ENCODE data around the gene ZCWPW1. TPM values are rescaled to one million over a fixed set of nuclear protein-coding genes. Genes with fewer than 3 reads are reported as not detected.
"Not testable (repeated sequence)": the region's sequence is repeated elsewhere in the genome, so short reads cannot be mapped to it uniquely, and the experiment has no call there.

ZCWPW1 gene
- total and polyA plus RNA-seq, 12 donors = 3.3 to 7.5 (median 4.2) TPM

DNA sequence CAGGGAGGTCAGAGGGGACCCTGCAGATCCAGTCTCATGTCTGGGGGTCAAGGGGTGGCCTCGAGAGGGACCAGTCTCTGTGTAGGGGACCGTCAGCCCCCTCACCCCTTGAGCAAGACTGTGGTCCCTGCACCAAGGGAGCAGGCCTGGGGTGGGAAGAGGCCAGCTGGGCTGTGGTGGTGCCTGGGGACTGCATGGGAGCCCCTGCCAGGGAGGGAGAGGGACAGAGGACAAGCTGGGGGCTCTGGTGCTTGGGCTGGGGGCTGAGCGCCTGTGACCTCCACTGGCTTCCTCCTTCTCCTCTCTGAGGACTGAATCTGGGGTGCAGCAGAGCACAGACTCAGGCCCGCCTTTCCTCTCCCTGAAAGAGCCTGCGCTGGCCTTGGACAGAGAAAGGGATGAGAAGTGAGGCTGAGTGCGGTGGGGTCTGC lies 71.4 kb downstream of the ZCWPW1 start:
- no peaks in the 10 kb centered on the region for H3K9me3 ChIP-seq
- peaks cover 4 to 100% (median 61%) of the 10 kb centered on the region in 9 donors for H3K36me3 ChIP-seq
- DNase-seq = no peak
- intact Hi-C loops (cut with DNase I) = loop anchor here in 1 of 10 donors (5.0 kb wide), 1 partner anchor 50 kb away; no protein-coding TSS in a partner anchor
- peak in 2 of 8 donors; percentile 7 to 14 for ATAC-seq
- H3K27me3 ChIP-seq = no peaks in the 10 kb centered on the region
- 94 to 96% methylated on average over 6 of the region's 6 CpGs for WGBS, 2 donors
- H3K4me3 ChIP-seq = peak overlapping the region in 1 of 10 donors; percentile 32
- no peaks in the 10 kb centered on the region for H3K4me1 ChIP-seq
- H3K27ac ChIP-seq = peak overlapping the region in 2 of 10 donors; percentile 40 to 83
- TF ChIP-seq, protein P1, sequence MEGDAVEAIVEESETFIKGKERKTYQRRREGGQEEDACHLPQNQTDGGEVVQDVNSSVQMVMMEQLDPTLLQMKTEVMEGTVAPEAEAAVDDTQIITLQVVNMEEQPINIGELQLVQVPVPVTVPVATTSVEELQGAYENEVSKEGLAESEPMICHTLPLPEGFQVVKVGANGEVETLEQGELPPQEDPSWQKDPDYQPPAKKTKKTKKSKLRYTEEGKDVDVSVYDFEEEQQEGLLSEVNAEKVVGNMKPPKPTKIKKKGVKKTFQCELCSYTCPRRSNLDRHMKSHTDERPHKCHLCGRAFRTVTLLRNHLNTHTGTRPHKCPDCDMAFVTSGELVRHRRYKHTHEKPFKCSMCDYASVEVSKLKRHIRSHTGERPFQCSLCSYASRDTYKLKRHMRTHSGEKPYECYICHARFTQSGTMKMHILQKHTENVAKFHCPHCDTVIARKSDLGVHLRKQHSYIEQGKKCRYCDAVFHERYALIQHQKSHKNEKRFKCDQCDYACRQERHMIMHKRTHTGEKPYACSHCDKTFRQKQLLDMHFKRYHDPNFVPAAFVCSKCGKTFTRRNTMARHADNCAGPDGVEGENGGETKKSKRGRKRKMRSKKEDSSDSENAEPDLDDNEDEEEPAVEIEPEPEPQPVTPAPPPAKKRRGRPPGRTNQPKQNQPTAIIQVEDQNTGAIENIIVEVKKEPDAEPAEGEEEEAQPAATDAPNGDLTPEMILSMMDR (IDR thresholded peaks at IDR 0.05) = no peak

DNA sequence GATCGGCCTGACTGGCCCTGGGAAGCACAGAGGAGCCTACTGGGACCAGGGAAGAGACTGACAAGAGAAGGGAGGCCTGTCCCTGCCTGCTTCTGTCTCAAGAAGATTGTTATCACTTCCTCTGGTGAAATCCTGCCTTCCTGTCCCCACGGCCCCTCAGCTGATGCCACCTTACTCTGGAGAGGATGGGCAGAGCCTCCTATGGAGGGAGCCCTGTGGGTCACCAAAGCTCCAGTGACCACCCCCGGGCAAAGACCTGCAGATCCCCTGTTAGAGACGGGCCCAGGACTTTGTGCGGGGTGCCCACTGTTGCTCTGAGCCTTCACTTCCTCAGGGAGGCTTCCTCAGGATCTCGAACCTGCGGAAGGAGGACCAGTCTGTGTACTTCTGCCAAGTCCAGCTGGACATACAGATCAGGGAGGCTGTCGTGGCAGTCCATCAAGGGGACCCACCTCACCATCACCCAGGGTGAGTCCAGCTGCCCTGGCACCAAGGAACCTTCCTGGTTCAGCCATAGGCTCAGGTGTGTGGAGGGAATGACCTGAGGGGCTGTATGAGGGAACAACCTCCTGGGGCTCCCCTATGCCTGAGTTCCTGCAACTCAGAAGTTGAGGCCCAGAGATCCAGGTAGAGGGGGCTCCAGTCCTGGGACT lies 72.0 kb downstream of the ZCWPW1 start:
- WGBS, 2 donors = 89 to 90% methylated on average over 8 of the region's 8 CpGs
- peak overlapping the region in 1 of 10 donors; percentile 32 for H3K4me3 ChIP-seq
- H3K4me1 ChIP-seq = no peaks in the 10 kb centered on the region
- ATAC-seq (no peak), DNase-seq (no peak)
- H3K36me3 ChIP-seq = peaks cover 4 to 98% (median 55%) of the 10 kb centered on the region in 9 donors
- no peaks in the 10 kb centered on the region for H3K9me3 ChIP-seq
- TF ChIP-seq, protein P1 (IDR thresholded peaks at IDR 0.05) = no peak
- intact Hi-C loops (cut with DNase I) = loop anchor here in 1 of 10 donors (5.0 kb wide), 1 partner anchor 51 kb away; no protein-coding TSS in a partner anchor
- peak overlapping the region in 2 of 10 donors; percentile 40 to 83 for H3K27ac ChIP-seq
- no peaks in the 10 kb centered on the region for H3K27me3 ChIP-seq

DNA sequence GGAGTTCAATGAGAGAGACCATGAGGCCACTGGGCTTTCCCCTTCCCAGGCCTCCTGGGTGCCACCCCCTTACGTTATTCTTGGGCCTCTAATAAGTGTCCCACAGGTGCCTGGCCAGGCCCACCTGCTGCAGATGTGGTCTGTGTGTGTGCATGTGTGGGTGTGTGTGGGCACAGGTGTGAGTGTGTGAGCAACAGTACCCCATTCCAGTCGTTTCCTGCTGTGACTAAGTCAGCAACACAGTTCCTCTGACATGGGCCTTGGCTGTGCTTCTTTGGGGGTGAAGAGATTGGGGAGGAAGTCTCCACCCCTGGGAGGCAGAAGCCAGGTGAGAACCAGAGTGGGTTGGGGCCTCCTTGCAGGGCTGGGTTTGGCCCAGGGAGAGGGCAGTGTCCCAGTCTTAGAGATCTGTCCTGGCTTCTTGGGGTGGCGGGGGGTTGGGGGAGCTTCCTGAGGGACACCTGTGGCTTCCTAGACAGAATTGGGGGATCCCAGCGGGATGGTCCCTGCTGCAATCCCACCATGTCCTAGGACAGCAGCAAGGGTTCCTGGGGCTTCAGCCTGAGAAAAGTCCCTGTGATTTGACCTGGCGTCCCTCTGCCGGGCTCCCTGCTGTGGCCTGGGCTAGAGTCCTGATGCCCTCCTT lies 74.7 kb downstream of the ZCWPW1 start:
- 85 to 87% methylated on average over 6 of the region's 6 CpGs for WGBS, 2 donors
- H3K9me3 ChIP-seq = no peaks in the 10 kb centered on the region
- H3K4me1 ChIP-seq = no peaks in the 10 kb centered on the region
- TF ChIP-seq, protein P1 (IDR thresholded peaks at IDR 0.05) = no peak
- intact Hi-C loops (cut with DNase I) = no loop called here
- no peaks in the 10 kb centered on the region for H3K27me3 ChIP-seq
- DNase-seq (no peak), ATAC-seq (no peak)
- peaks cover 0 to 98% (median 45%) of the 10 kb centered on the region in 9 donors for H3K36me3 ChIP-seq
- H3K4me3 ChIP-seq = no peak overlapping the region
- peak overlapping the region in 1 of 10 donors; percentile 66 for H3K27ac ChIP-seq

DNA sequence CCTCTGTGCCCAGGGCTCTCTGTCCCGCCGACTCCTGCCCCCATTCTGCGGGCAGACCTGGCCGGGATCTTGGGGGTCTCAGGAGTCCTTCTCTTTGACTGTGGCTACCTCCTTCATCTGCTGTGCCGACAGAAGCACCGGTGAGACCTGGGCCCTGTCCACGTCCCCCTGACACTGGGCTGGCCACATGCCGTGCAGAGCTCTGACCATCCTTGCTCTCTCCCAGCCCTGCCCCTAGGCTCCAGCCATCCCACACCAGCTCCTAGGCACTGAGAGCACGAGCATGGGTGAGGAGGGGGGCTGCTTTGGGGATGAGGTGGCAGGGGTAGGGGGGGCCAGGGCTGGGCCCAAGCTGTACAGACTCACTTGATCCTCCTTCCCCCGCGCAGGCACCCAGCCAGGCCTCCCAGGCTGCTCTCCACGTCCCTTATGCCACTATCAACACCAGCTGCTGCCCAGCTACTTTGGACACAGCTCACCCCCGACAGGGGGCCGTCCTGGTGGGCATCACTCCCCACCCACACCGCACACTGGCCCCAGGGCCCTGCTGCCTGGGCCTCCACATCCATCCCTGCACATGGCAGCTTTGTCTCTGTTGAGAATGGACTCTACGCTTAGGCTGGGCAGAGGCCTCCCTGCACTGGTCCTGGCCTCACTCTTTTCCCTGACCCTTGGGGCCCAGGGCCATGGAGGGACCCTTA lies 75.4 kb downstream of the ZCWPW1 start:
- WGBS, 2 donors = 92 to 93% methylated on average over 16 of the region's 16 CpGs
- H3K9me3 ChIP-seq = no peaks in the 10 kb centered on the region
- H3K4me3 ChIP-seq = peak overlapping the region in 1 of 10 donors; percentile 39
- no peaks in the 10 kb centered on the region for H3K27me3 ChIP-seq
- intact Hi-C loops (cut with DNase I) = no loop called here
- H3K4me1 ChIP-seq = peaks cover 0 to 1% (median 0%) of the 10 kb centered on the region in 9 donors
- H3K36me3 ChIP-seq = peaks cover 0 to 98% (median 43%) of the 10 kb centered on the region in 9 donors
- ATAC-seq = no peak
- no peak for DNase-seq
- TF ChIP-seq, protein P1 (IDR thresholded peaks at IDR 0.05) = no peak
- H3K27ac ChIP-seq = peak overlapping the region in 1 of 10 donors; percentile 66

DNA sequence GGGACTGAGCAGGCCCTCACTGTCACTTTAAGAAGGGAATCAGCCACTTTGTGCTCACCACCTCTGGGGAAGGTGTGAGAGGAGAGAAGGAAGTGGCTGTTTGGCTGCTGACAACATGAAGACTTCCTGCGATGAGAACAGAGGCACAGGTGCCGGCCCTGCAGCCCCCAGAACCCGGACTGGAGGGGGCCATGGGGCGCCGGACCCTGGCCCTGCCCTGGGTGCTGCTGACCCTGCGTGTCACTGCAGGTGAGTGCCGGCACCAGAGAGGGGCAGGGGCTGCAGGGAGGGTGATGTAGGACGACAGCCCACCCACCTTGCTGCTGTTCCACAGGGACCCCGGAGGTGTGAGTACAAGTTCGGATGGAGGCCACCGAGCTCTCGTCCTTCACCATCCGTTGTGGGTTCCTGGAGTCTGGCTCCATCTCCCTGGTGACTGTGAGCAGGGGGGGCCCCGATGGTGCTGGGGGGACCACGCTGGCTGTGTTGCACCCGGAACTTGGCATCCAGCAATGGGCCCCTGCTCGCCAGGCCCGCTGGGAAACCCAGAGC lies 76.2 kb downstream of the ZCWPW1 start:
- intact Hi-C loops (cut with DNase I); ATAC-seq; DNase-seq; H3K27me3 ChIP-seq; H3K9me3 ChIP-seq; H3K4me1 ChIP-seq: not testable (repeated sequence)
- Histone ChIP-seq H3K4me3 (peak overlapping the region in 1 of 10 donors; percentile 39), H3K36me3 (peaks cover 0 to 98% (median 51%) of the 10 kb centered on the region in 9 donors), H3K27ac (peak overlapping the region in 1 of 10 donors; percentile 72)
- whole genome bisulfite sequencing, 2 donors = 86 to 91% methylated on average over 14 to 18 of the region's 18 CpGs
